Heart right ventricle (tissue), 16 donors: Measurements from ENCODE around the gene MFAP4. TPM values are rescaled to one million over a fixed set of nuclear protein-coding genes. Genes with fewer than 3 reads are reported as not detected.

Experiments used
- ATAC-seq, 8 donors: fragments of 200-7000 bp; cut with Tn5 transposase; one replicate each; pipeline ENCODE4 v1.9.1; 2020; ENCODE audit warnings: mild to moderate bottlenecking in 8 of 8, moderate library complexity in 8 of 8, moderate number of reproducible peaks in 1 of 8
- DNase-seq, 2 donors: peaks; one replicate each; pipeline ENCODE4 v3.0.0-alpha.2; 2020
- H3K27ac ChIP-seq, 10 donors: fragments of 200-600 bp; sonication (generic) in 2 of 10; one replicate each; pipeline versions ENCODE4 v1.5.0 to v1.8.0; 2020 to 2022; ENCODE audit warnings: mild to moderate bottlenecking in 3 of 10
- H3K27me3 ChIP-seq, 7 donors: fragments of 200-600 bp; one replicate each; pipeline ENCODE4 v1.8.0; 2021 to 2022; ENCODE audit warnings: mild to moderate bottlenecking in 2 of 7
- H3K36me3 ChIP-seq, 9 donors: fragments of 200-600 bp; sonication (generic) in 1 of 9; one replicate each; pipeline versions ENCODE4 v1.5.0 to v1.8.0; 2020 to 2022; ENCODE audit warnings: mild to moderate bottlenecking in 2 of 9
- H3K4me1 ChIP-seq, 9 donors: fragments of 200-600 bp; sonication (generic) in 1 of 9; one replicate each; pipeline versions ENCODE4 v1.5.0 to v1.8.0; 2020 to 2022; ENCODE audit warnings: mild to moderate bottlenecking in 4 of 9
- H3K4me3 ChIP-seq, 10 donors: fragments of 200-600 bp; sonication (generic) in 2 of 10; one replicate each; pipeline versions ENCODE4 v1.5.0 to v1.8.0; 2020 to 2022; ENCODE audit warnings: mild to moderate bottlenecking in 7 of 10, moderate library complexity in 2 of 10
- H3K9me3 ChIP-seq, 11 donors: fragments of 200-600 bp in 10 of 11; sonication (generic) in 2 of 11; one replicate each; pipeline versions ENCODE4 v1.5.0 to v1.8.0; 2013 to 2022; ENCODE audit warnings: mild to moderate bottlenecking in 2 of 11, control low read depth in 1 of 11, moderate library complexity in 1 of 11
- WGBS, 2 donors: extraction: QIAGEN DNeasy Blood & Tissue Kit; methylation state at CpG; one replicate each; pipeline ENCODE4 v1.1.7; 2013; ENCODE audit warnings: inconsistent platforms in 1 of 2; 5-methylcytosine and 5-hydroxymethylcytosine counted together
- intact Hi-C, 10 donors: fragments of 100-400 bp; cut with DNase I; formaldehyde crosslinking; loops; one replicate each; pipeline versions ENCODE4 v1.11.1 to v1.14.2; 2022
- polyA plus RNA-seq, 2 donors: library from polyadenylated mRNA; stranded (reverse); fragments of 200-250 nt; gene quantifications; one replicate each; pipeline ENCODE4 v1.2.3, GENCODE V29; 2013
- total RNA-seq, 10 donors: library from RNA; stranded (reverse); fragmentation: NEBNext Ultra II Directional in 3 of 10; extraction: Animal tissue kit (Norgen Biotek cat#: 25700) in 3 of 10; gene quantifications; one replicate each; pipeline versions ENCODE4 v1.2.1 to v1.2.4, GENCODE V29; 2021 to 2023
- TF ChIP-seq, protein P1 (sequence below), 9 donors: fragments of 200-600 bp; sonication (generic) in 2 of 9; IDR thresholded peaks; one replicate each; pipeline versions ENCODE4 v1.5.0 to v1.8.0; 2021 to 2022; ENCODE audit warnings: antibody characterized with exemption in 9 of 9, mild to moderate bottlenecking in 5 of 9, moderate library complexity in 1 of 9
- donor health status: Arrhythmogenic right ventricular cardiomyopathy.
- donor health status: ischemic (EF 13 %, LVEDD 7.1; RV severe dilation, severe dysfunction).
- donor health status: healthy with polysubstance abuse.
- donor health status: DM: no; HTN: yes; CAD: no.
- donor health status: DM: no; HTN: no; CAD: no.
- donor health status: ischemic (EF 25% LVEDD 6.9; RV normal size, moderate dysfunction).
- donor health status: ischemic (EF 25% LVEDD 5.7; RV mildly dilated, moderate dysfunction).
- donor health status: healthy.
- donor health status: DM: yes; HTN: yes; CAD: no.
- donor health status: Ischemic cardiomyopathy.
- donor health status: ischemic (EF 35%, LVEDD 5.7; RV mildly dilated, moderate dysfunction).
- donor health status: nonischemic (EF 11% LVEDD 7.7; RV severe dilation, severe dysfunction).
- donor health status: DM: yes; HTN: yes; CAD: no.
- donor health status: PGD.
- donor health status: ischemic (EF 29% LVEDD 5.4; RV normal size, mild dysfunction).
- donor health status: nonischemic (EF 23%, LVEDD 6.1; RV moderate dilation, normal function).

Gene MFAP4
- total and polyA plus RNA-seq, 12 donors: 15.4 to 101 (median 41.6) TPM

DNA sequence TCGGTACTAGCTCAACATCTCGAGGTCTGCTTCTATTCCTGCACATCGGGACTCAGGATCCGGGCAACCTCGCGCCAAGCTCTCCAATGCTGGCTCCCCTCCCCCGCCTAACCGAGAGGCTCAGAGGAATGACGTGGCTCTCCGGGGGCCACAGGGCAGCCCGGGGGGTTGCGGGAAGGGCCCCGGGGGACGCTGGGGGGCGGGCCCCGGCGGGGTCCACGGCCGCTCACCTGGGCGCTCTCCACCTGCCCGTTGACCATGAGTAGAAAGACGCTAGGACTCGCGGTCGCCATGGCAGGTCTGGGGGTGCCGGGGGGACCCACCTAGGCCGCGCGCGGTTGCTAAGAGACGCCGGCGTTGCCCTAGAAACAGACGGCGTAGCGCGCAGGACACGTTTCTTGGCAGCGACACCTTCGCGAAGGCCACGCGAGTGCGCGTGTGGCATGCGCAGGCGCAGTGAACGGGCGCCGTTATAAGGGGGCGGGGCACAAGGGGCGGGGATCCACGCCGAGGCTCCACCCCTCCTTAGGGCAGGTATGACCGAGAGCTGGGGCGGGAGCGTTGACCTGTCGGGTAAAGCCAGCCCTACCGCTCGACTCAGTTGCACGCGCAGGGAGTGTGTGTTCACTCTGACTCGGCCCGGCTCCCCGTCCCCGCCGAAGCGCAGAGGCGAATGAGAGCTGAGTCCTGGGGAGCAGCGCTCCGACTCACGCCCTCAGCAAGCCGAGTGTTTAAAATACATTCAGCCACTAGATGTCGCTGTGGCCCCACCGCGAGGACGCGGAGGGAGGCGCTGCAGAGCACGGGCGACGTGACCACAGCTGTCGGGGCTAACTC, 24.5 kb downstream of the MFAP4 start, which contains the start of gene B9D1:
B9D1 (minus strand) TSS at position 447 of the 837 bp plus-strand sequence; CDS start at position 293, 154 bp downstream.
- Histone ChIP-seq H3K4me3 (peak within 1 kb of the TSS; percentile 48 to 90 (median 76)), H3K27me3 (no peaks in the 10 kb centered on the region), H3K36me3 (peaks cover 0 to under 1% (median 0%) of the 10 kb centered on the region in 9 donors), H3K4me1 (peaks cover 0 to 16% (median 10%) of the 10 kb centered on the region in 9 donors), H3K9me3 (no peaks in the 10 kb centered on the region), H3K27ac (peak within 1 kb of the TSS in 9 of 10 donors; percentile 67 to 82 (median 72))
- WGBS, 2 donors: 1% methylated on average over 83 of the region's 83 CpGs
- ATAC-seq (peak; percentile 94 to 98 (median 96)), DNase-seq (peak; percentile 89 to 94)
- intact Hi-C loops: loop anchor here (1.0 to 10.0 kb wide), 10 partner anchors 40 to 405 kb away; no protein-coding TSS in a partner anchor
- TF ChIP-seq, protein P1, sequence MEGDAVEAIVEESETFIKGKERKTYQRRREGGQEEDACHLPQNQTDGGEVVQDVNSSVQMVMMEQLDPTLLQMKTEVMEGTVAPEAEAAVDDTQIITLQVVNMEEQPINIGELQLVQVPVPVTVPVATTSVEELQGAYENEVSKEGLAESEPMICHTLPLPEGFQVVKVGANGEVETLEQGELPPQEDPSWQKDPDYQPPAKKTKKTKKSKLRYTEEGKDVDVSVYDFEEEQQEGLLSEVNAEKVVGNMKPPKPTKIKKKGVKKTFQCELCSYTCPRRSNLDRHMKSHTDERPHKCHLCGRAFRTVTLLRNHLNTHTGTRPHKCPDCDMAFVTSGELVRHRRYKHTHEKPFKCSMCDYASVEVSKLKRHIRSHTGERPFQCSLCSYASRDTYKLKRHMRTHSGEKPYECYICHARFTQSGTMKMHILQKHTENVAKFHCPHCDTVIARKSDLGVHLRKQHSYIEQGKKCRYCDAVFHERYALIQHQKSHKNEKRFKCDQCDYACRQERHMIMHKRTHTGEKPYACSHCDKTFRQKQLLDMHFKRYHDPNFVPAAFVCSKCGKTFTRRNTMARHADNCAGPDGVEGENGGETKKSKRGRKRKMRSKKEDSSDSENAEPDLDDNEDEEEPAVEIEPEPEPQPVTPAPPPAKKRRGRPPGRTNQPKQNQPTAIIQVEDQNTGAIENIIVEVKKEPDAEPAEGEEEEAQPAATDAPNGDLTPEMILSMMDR (IDR thresholded peaks at IDR 0.05): peak; percentile 96 to 100 (median 99)

DNA sequence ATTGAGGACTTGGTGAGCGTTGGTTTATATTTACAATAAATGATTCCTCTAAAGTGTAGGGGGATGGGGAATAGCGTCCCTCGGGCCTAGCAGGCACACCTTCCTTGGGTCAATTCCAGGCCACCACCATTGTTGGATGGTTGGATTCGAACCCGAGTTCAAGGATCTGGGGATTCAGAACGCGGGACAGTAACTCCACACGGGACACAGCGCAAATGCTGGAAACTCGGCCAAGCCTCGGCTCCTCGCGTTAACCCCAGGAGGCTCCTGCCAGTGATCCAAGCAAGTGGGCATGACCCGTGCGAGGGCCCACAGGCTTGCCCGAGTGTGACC, 25.1 kb downstream of the MFAP4 start:
- Histone ChIP-seq H3K4me1 (peaks cover 0 to 16% (median 10%) of the 10 kb centered on the region in 9 donors), H3K4me3 (peak overlapping the region; percentile 48 to 90 (median 76)), H3K36me3 (peaks cover 0 to 6% (median 0%) of the 10 kb centered on the region in 9 donors), H3K9me3 (no peaks in the 10 kb centered on the region), H3K27me3 (no peaks in the 10 kb centered on the region), H3K27ac (peak overlapping the region in 9 of 10 donors; percentile 67 to 82 (median 72))
- intact Hi-C loops: loop anchor here (1.0 to 10.0 kb wide), 10 partner anchors 40 to 405 kb away; no protein-coding TSS in a partner anchor
- no peak for DNase-seq
- 17 to 19% methylated on average over 16 of the region's 16 CpGs for WGBS, 2 donors
- ATAC-seq: no peak
- TF ChIP-seq, protein P1 (IDR thresholded peaks at IDR 0.05): no peak

DNA sequence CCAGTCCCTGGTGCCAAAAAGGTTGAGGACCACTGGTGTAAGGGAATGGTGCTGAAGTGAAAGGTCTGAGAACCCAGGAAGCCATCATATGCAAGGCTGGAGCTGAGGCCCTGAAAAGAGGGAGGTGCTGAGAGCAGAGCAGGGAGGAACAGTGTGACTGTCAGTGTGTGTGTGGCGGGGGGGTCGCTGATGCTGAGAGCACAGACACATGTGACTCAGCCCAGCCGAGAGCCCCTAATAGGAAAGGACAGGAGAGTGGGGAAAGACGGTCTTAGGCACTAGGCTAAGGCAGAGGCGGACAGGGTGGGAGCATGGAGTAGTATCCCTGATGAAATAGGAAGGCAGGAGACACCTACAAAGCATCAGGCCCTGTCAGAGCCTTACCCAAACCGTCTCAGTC, 25.7 kb downstream of the MFAP4 start:
- no peak overlapping the region for H3K4me3 ChIP-seq
- 67 to 74% methylated on average over 6 of the region's 6 CpGs for WGBS, 2 donors
- no peaks in the 10 kb centered on the region for H3K9me3 ChIP-seq
- ATAC-seq: no peak
- no peaks in the 10 kb centered on the region for H3K27me3 ChIP-seq
- intact Hi-C loops: loop anchor here in 8 of 10 donors (5.0 to 10.0 kb wide), 6 partner anchors 39 to 406 kb away; no protein-coding TSS in a partner anchor
- peaks cover 0 to 16% (median 10%) of the 10 kb centered on the region in 9 donors for H3K4me1 ChIP-seq
- no peak overlapping the region for H3K27ac ChIP-seq
- TF ChIP-seq, protein P1 (IDR thresholded peaks at IDR 0.05): no peak
- DNase-seq: no peak
- peaks cover 0 to 9% (median 0%) of the 10 kb centered on the region in 9 donors for H3K36me3 ChIP-seq

DNA sequence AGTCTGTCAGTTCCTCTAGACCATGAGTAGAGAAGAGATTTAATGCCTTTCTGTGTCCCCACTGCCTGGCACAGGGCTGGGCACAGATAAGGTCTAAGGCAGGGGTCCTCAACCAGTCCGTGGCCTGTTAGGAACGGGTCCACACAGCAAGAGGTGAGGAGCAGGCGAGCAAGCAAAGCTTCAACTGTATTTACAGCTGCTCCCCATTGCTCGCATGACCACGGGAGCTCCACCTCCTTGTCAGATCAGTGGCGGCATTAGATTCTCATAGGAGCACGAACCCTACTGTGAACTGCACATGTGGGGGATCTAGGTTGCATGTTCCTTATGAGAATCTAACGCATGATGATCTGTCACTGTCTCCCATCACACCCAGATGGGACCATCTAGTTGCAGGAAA, 26.2 kb downstream of the MFAP4 start:
- no peak for DNase-seq
- intact Hi-C loops: loop anchor here in 8 of 10 donors (5.0 to 10.0 kb wide), 6 partner anchors 38 to 407 kb away; no protein-coding TSS in a partner anchor
- WGBS, 2 donors: 89 to 90% methylated on average over 8 of the region's 8 CpGs

More for the DNA sequence above, 26.2 kb downstream of the MFAP4 start:
- H3K27me3 ChIP-seq: no peaks in the 10 kb centered on the region
- H3K36me3 ChIP-seq: peaks cover 0 to 9% (median 0%) of the 10 kb centered on the region in 9 donors
- no peak overlapping the region for H3K27ac ChIP-seq
- peaks cover 0 to 16% (median 10%) of the 10 kb centered on the region in 9 donors for H3K4me1 ChIP-seq
- ATAC-seq: no peak
- H3K9me3 ChIP-seq: no peaks in the 10 kb centered on the region
- TF ChIP-seq, protein P1 (IDR thresholded peaks at IDR 0.05): no peak
- no peak overlapping the region for H3K4me3 ChIP-seq
